ENCODE results near the gene PICK1.
A peak's percentile ranks its signal among the peaks of the same experiment; 100 is the strongest.
"Not testable (repeated sequence)": the region's sequence is repeated elsewhere in the genome, so short reads cannot be mapped to it uniquely, and the experiment has no call there.

The PICK1 gene

DNA sequence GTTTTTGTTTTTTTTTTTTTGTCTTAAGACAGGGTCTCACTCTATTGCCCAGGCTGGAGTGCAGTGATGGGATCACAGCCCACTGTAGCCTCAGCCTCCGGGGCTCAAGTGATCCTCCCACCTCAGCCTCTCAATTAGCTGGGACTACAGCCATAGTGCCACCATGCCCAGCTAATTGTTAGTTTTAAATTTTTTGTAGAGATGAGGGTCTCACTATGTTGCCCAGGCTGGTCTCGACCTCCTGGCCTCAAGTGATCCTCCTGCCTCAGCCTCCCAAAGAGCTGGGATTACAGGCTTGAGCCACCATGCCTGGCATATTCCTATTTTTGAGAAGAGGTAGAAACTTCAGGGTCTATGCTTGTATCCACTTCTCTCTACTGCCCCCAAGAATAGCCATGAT is 61.5 kb downstream of the PICK1 start:
- not testable (repeated sequence) for DNase-seq

DNA sequence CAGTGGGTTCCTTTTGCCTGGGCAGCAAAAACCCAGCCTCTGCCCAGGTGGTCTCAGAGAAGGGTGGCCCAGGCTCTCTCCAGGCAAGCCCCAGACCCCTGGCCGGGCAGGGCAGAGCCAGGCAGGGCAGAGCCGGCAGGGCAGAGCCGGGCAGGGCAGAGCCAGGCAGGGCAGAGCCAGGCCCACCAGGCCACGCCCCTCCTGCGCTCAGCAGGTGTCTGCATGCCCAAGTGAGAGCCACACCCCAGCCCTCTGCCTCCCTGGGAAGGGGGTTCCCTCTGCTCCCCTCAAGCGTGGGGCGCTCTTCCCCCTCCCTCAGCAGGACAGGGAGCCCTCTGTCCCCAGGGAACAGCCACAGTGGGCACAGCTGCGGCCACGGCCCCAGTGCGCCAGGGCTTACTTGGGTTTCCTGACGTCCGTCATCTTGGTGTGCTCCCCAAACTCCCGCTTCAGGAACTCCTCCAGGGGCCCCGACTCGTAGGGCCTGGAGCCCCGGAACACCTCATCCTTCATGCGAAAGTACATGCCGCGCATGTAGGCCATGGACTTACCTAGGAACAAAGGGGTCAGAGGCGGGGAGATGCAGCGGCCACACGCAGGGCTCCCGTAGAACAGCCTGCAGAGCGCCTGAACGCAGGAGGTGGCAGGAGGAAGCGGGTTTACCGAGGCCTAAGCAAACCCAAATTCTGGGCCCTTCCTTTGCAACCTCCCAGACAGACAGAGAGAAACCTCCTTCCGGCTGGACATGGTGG is 63.3 kb downstream of the PICK1 start:
- no peak for DNase-seq

DNA sequence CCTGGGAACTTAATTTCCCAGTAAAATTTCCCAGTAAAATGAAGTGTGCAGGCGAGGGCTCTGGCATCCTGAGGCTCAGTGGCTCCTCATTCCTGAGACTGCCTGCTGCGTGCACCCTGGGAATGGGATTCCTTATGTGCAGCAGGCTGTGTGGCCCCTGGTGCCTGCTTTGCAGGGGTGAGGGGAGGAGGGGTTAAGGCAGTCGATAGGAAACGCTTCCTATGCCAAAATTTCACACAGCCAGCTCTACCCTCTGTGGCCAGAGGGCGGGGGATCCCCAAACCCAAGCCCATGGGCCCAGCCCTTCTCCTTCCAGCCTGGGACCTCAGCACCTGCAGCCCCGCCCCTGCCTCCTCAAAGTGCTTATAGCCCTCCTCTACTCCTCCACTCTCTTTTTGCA is 65.4 kb downstream of the PICK1 start:
- no peak for DNase-seq

DNA sequence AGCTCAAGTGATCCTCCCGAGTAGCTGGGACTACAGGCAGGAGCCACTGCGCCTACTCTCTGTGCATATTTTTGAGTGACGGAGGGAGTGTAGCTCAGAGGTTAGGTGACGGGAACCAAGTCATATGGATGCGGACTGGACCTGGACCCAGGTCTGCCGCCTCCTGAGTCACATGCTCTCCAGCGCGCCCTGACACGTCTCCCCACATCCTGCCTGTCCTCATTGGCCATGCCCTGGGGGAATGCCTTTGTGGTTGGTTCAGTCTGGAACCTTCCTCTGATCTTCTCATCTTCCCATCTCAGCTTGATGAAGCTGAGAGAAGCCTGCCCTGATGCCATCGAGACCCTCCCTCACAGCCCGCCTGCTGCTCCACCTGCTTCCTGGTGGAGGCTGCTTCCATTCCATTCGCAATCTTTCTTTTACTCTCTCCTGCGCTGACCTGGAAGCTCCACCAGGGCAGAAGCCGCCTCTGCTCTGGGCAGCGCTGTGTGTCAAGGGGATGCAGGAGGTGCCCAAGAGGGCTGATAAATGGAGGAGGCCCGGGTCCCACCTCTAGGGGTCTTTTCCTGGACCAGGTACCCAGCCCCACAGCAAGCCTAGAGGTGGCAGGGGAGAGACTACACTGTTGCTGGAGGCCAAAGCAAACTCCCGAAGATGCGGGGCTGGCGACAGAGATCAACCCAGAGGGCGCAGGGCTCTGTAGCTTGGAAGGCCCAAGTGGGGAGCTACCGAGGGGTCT is 67.2 kb downstream of the PICK1 start:
- peak; percentile 9 for DNase-seq

DNA sequence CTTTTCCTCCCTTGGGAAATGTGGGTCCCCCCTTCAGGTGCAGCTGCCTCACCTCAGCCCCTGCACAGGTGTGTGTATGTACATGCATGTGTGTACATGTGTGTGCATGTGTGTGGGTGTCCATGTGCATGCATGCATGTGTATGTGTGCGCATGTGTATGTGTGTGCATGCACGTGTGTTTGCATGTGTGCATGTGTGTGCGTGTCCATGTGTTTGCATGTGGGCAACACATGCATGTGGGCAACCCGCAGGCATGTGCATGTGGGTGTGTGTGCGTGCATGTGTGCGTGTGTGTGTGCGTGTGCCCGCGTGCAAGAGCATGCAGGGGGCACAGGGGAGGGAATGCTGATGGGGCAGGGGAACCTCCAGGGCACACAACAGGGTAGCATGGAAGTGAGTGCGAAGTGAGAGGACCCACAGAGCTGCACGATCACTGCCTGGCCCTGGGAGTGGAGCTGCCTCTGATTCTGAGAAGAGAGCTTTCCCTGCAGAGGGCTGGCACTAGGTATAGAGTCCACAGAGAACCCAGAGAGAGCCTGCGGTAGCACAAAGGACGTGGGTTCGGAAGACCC is 67.9 kb downstream of the PICK1 start:
- no peak for DNase-seq
